HepG2 (cell line): Measurements from ENCODE around the gene SHE. TPM values are rescaled to one million over a fixed set of nuclear protein-coding genes. Genes with fewer than 3 reads are reported as not detected.

Source experiments
- ATAC-seq: fragments of 200-7000 bp; cut with Tn5 transposase; 3 replicates; pipeline ENCODE4 v1.9.1; 2020; ENCODE audit warnings: mild to moderate bottlenecking, moderate library complexity
- BruUV-seq: library from RNA; stranded (reverse); fragments of 400-500 nt; replicated peaks from 2 replicates; lab custom pipeline; 2021; lab: Mats Ljungman, UMichigan
- CTCF ChIA-PET: fragments of 300-600 bp; formaldehyde crosslinking; extraction: SDS; loops from one replicate; lab custom pipeline; 2021; ENCODE audit warnings: low total read pairs, inconsistent platforms, low intra/inter-chr PET ratio; lab: Yijun Ruan, JAX
- POLR2A ChIA-PET: fragments of 350-600 bp; sonication (Branson Sonifier 250); formaldehyde crosslinking; loops from one replicate; lab custom pipeline; 2020; ENCODE audit warnings: antibody characterized with exemption, inconsistent platforms; lab: Yijun Ruan, JAX
- DNase-seq: peaks from one replicate; pipeline ENCODE4 v3.0.0-alpha.2; 2015; ENCODE audit warnings: low spot score
- FAIRE-seq: peaks from 3 replicates; lab custom pipeline; 2011; peaks lifted over from hg19 to GRCh38; lab: Jason Lieb, UNC
- H2AFZ ChIP-seq: one replicate; pipeline ENCODE4 v1.6.1; 2011; ENCODE audit warnings: low read length, inconsistent platforms
- H3K27ac ChIP-seq: fragments of 300-600 bp; 3 replicates; pipeline ENCODE4 v1.8.0; 2011; ENCODE audit warnings: mixed run types, mild to moderate bottlenecking, mixed read lengths, low read length, inconsistent platforms; ENCODE audit not compliant: insufficient read depth; ENCODE audit errors: extremely low read length
- H3K27me3 ChIP-seq, 2 experiments: fragments of 200-600 bp in 1 of 2; 2 replicates in 1 of 2; 3 replicates in 1 of 2; pipeline versions ENCODE4 v1.6.0 to v1.8.0; 2011; ENCODE audit warnings: low read length in 2 of 2, mild to moderate bottlenecking in 2 of 2, moderate library complexity in 2 of 2, inconsistent platforms in 1 of 2; ENCODE audit not compliant: insufficient read depth in 2 of 2, control insufficient read depth in 1 of 2
- H3K36me3 ChIP-seq, 2 experiments: fragments of 200-600 bp in 1 of 2; replicated peaks in 1 of 2; 2 replicates in 1 of 2; 3 replicates in 1 of 2; pipeline versions ENCODE4 v1.5.1 to v1.8.0; 2011; ENCODE audit warnings: low read length in 2 of 2, inconsistent platforms in 1 of 2; ENCODE audit not compliant: insufficient read depth in 2 of 2, control insufficient read depth in 1 of 2
- H3K4me1 ChIP-seq: 2 replicates; pipeline ENCODE4 v1.5.1; 2012; ENCODE audit warnings: low read length, inconsistent platforms; ENCODE audit not compliant: insufficient read depth
- H3K4me2 ChIP-seq: 2 replicates; pipeline ENCODE4 v1.6.0; 2011; ENCODE audit warnings: low read depth, low read length, inconsistent platforms
- H3K4me3 ChIP-seq, 3 experiments: fragments of 200-600 bp in 1 of 3; sonication (generic), shearing (Covaris generic) in 1 of 3; replicated peaks in 1 of 3; 2 replicates each; pipeline ENCODE4 v1.5.1; 2011 to 2016; ENCODE audit warnings: low read length in 3 of 3, inconsistent platforms in 2 of 3, low read depth in 2 of 3, mild to moderate bottlenecking in 2 of 3, control low read depth in 1 of 3, mixed read lengths in 1 of 3; ENCODE audit not compliant: insufficient read depth in 1 of 3
- H3K79me2 ChIP-seq: one replicate; pipeline ENCODE4 v1.6.1; 2011; ENCODE audit warnings: low read length, inconsistent platforms; ENCODE audit not compliant: insufficient read depth
- H3K9ac ChIP-seq: 2 replicates; pipeline ENCODE4 v1.6.0; 2011; ENCODE audit warnings: mild to moderate bottlenecking, low read depth, low read length, inconsistent platforms; ENCODE audit not compliant: insufficient read depth
- H3K9me3 ChIP-seq: 2 replicates; pipeline ENCODE4 v1.5.1; 2012; ENCODE audit warnings: mild to moderate bottlenecking, low read length
- H4K20me1 ChIP-seq: 2 replicates; pipeline ENCODE4 v1.6.0; 2011; ENCODE audit warnings: inconsistent platforms, mild to moderate bottlenecking, low read length, moderate library complexity; ENCODE audit not compliant: insufficient read depth
- ELF4 ChIP-seq: sonication (generic); formaldehyde crosslinking; IDR thresholded peaks from 2 replicates; pipeline ENCODE4 v1.5.0; 2020; ENCODE audit warnings: missing genetic modification reagents, mild to moderate bottlenecking, moderate library complexity, borderline replicate concordance
- PHF21A ChIP-seq: sonication (generic); formaldehyde crosslinking; IDR thresholded peaks from 2 replicates; pipeline ENCODE4 v1.5.0; 2020; ENCODE audit warnings: mild to moderate bottlenecking, missing genetic modification reagents
- SALL1 ChIP-seq: sonication (generic); formaldehyde crosslinking; IDR thresholded peaks from 2 replicates; pipeline ENCODE4 v1.8.0; 2022; ENCODE audit warnings: mild to moderate bottlenecking, missing genetic modification reagents
- ZNF121 ChIP-seq: sonication (generic); formaldehyde crosslinking; IDR thresholded peaks from 2 replicates; pipeline ENCODE4 v1.5.0; 2020; ENCODE audit warnings: mild to moderate bottlenecking, missing genetic modification reagents
- in situ Hi-C: cut with HindIII; loops from 2 replicates; pipeline ENCODE4 v1.10.0; 2017; ENCODE audit warnings: low pct_unique_long_range_greater_than_20kb; ENCODE audit not compliant: extremely low pct_ligation_motif_present
- intact Hi-C: fragments of 100-400 bp; cut with micrococcal nuclease; formaldehyde crosslinking; loops from one replicate; pipeline ENCODE4 v1.10.0; 2022; ENCODE audit not compliant: unreplicated experiment
- polyA plus RNA-seq, 8 experiments: library from polyadenylated mRNA; depleted of rRNA in 3 of 8; stranded (reverse) in 7 of 8; unstranded in 1 of 8; fragments of >200 nt; fragmentation: Illumina TruSeq in 4 of 8; extraction: Trizol in 4 of 8; gene quantifications; 2 replicates each; pipeline versions ENCODE4 v1.2.1 to v1.2.3, GENCODE V29; 2011 to 2016; ENCODE audit warnings: low read depth in 4 of 8, missing spikeins in 1 of 8, mixed read lengths in 1 of 8; ENCODE audit not compliant: insufficient read depth in 1 of 8
- total RNA-seq, 5 experiments: library from RNA; depleted of rRNA; stranded (reverse); fragments of >200 nt; fragmentation: Illumina TruSeq; extraction: Trizol; gene quantifications; 2 replicates each; pipeline ENCODE4 v1.2.3, GENCODE V29; 2016; ENCODE audit warnings: low read depth in 1 of 5
- TF ChIP-seq, protein P1 (sequence below): sonication (generic); formaldehyde crosslinking; IDR thresholded peaks from 2 replicates; pipeline ENCODE4 v1.4.0; 2020; ENCODE audit warnings: mild to moderate bottlenecking, missing genetic modification reagents

Gene SHE
- total and polyA plus RNA-seq, 2 of the 13 experiments (the other 11 are each of a cell fraction or from before 2014, with no cell fraction given), result not detected

DNA sequence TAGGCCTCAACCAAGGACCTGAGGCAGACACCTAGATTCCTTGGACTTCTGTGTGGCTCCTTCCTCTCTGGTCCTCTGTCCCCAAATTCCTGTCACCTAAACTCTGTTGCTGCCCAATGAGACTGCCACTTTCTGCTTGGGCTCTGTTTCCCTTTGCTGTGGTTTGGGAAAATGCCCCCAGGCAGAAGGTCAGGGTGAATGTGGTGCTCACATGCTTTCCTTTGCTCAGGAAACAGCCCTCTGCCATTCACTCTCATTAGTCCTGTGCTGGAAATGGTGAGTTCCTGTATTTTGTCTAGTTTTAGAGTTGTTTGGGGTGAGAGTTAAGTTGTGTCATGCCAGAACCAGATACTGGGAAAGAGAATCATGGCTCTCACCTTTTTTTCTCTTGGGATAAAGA, 22.7 kb upstream of the SHE start:
- intact Hi-C loops (no loop called here), in situ Hi-C loops (no loop called here)
- ATAC-seq, result no peak
- H4K20me1 ChIP-seq, result no peaks in the 10 kb centered on the region
- no peaks in the 10 kb centered on the region for H3K36me3 ChIP-seq
- no peaks in the 10 kb centered on the region for H3K79me2 ChIP-seq
- BruUV-seq, result no TSS peak
- ChIA-PET POLR2A (no interaction called here), CTCF (no interaction called here)
- no peak for DNase-seq
- H3K27ac ChIP-seq, result no peak overlapping the region
- H3K9ac ChIP-seq, result no peak overlapping the region
- FAIRE-seq, result no peak
- no peaks in the 10 kb centered on the region for H3K9me3 ChIP-seq
- no peak overlapping the region for H3K4me3 ChIP-seq
- TF ChIP-seq, protein P1, sequence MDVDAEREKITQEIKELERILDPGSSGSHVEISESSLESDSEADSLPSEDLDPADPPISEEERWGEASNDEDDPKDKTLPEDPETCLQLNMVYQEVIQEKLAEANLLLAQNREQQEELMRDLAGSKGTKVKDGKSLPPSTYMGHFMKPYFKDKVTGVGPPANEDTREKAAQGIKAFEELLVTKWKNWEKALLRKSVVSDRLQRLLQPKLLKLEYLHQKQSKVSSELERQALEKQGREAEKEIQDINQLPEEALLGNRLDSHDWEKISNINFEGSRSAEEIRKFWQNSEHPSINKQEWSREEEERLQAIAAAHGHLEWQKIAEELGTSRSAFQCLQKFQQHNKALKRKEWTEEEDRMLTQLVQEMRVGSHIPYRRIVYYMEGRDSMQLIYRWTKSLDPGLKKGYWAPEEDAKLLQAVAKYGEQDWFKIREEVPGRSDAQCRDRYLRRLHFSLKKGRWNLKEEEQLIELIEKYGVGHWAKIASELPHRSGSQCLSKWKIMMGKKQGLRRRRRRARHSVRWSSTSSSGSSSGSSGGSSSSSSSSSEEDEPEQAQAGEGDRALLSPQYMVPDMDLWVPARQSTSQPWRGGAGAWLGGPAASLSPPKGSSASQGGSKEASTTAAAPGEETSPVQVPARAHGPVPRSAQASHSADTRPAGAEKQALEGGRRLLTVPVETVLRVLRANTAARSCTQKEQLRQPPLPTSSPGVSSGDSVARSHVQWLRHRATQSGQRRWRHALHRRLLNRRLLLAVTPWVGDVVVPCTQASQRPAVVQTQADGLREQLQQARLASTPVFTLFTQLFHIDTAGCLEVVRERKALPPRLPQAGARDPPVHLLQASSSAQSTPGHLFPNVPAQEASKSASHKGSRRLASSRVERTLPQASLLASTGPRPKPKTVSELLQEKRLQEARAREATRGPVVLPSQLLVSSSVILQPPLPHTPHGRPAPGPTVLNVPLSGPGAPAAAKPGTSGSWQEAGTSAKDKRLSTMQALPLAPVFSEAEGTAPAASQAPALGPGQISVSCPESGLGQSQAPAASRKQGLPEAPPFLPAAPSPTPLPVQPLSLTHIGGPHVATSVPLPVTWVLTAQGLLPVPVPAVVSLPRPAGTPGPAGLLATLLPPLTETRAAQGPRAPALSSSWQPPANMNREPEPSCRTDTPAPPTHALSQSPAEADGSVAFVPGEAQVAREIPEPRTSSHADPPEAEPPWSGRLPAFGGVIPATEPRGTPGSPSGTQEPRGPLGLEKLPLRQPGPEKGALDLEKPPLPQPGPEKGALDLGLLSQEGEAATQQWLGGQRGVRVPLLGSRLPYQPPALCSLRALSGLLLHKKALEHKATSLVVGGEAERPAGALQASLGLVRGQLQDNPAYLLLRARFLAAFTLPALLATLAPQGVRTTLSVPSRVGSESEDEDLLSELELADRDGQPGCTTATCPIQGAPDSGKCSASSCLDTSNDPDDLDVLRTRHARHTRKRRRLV (CRISPR knock-in tag), result no peak
- TF ChIP-seq SALL1 (CRISPR knock-in tag), result no peak
- TF ChIP-seq PHF21A (CRISPR knock-in tag), result no peak
- TF ChIP-seq ELF4, result no peak
- no peak for TF ChIP-seq ZNF121 (CRISPR knock-in tag)
- no peak overlapping the region for H2AFZ ChIP-seq
- H3K27me3 ChIP-seq, result peaks cover 0 to 13% of the 10 kb centered on the region in 2 experiments; a peak in 4 of 5 replicates
- H3K4me1 ChIP-seq, result 0 out of 2 replicates have a peak, but pooled peaks cover 8% of the 10 kb centered on the region
- no peak overlapping the region for H3K4me2 ChIP-seq
